H1 (cell line): ENCODE results near the gene LAMP1. TPM values are rescaled to one million over a fixed set of nuclear protein-coding genes. Genes with fewer than 3 reads are reported as not detected.

ENCODE experiments used
- CTCF ChIA-PET: fragments of 300-600 bp; sonication (Branson Sonifier 250); formaldehyde crosslinking; loops from one replicate; lab custom pipeline; 2021; ENCODE audit not compliant: partially characterized antibody; lab: Charles Lee
- POLR2A ChIA-PET: fragments of 300-600 bp; sonication (Branson Sonifier 250); formaldehyde crosslinking; loops from one replicate; lab custom pipeline; 2021; ENCODE audit warnings: inconsistent platforms; ENCODE audit not compliant: partially characterized antibody; lab: Charles Lee
- DNase-seq, 2 experiments: peaks; one replicate each; pipeline versions ENCODE4 v3.0.0 to v3.0.0-alpha.2; 2010 to 2022; ENCODE audit warnings: low spot score in 2 of 2, low read depth in 1 of 2, mixed read lengths in 1 of 2
- FAIRE-seq: peaks from 2 replicates; lab custom pipeline; 2011; peaks lifted over from hg19 to GRCh38; lab: Jason Lieb, UNC
- H2AFZ ChIP-seq: 2 replicates; pipeline ENCODE4 v1.8.1; 2012; ENCODE audit warnings: low read length, inconsistent platforms
- H2AK5ac ChIP-seq: 2 replicates; pipeline ENCODE4 v1.6.1; 2013; ENCODE audit warnings: low read depth, low read length
- H2BK120ac ChIP-seq: replicated peaks from 2 replicates; pipeline ENCODE3; 2013; ENCODE audit warnings: low read depth, low read length, inconsistent platforms
- H2BK12ac ChIP-seq: 2 replicates; pipeline ENCODE4 v1.6.1; 2013; ENCODE audit warnings: low read depth, low read length
- H2BK15ac ChIP-seq: 2 replicates; pipeline ENCODE4 v1.6.1; 2013; ENCODE audit warnings: low read length
- H2BK20ac ChIP-seq: 2 replicates; pipeline ENCODE4 v1.6.1; 2013; ENCODE audit warnings: low read length
- H2BK5ac ChIP-seq: 2 replicates; pipeline ENCODE4 v1.6.1; 2013; ENCODE audit warnings: low read depth, low read length
- H3K14ac ChIP-seq: 2 replicates; pipeline ENCODE4 v1.6.1; 2013; ENCODE audit warnings: inconsistent platforms; ENCODE audit not compliant: insufficient read length
- H3K18ac ChIP-seq: 2 replicates; pipeline ENCODE4 v1.6.1; 2013; ENCODE audit warnings: low read length; ENCODE audit errors: extremely low read depth
- H3K23ac ChIP-seq: 2 replicates; pipeline ENCODE4 v1.6.1; 2013; ENCODE audit warnings: inconsistent platforms; ENCODE audit not compliant: insufficient read length
- H3K23me2 ChIP-seq: 2 replicates; pipeline ENCODE4 v1.6.1; 2013; ENCODE audit warnings: low read depth, low read length
- H3K27ac ChIP-seq: 2 replicates; pipeline ENCODE4 v1.6.1; 2011; ENCODE audit warnings: low read depth, low read length, inconsistent platforms
- H3K27me3 ChIP-seq, 4 experiments: replicated peaks in 1 of 4; 1 replicate in 1 of 4; 2 replicates in 3 of 4; pipeline versions ENCODE4 v1.6.1 to v1.8.1; 2011 to 2013; ENCODE audit warnings: low read length in 3 of 4, mild to moderate bottlenecking in 3 of 4, inconsistent platforms in 2 of 4, mixed read lengths in 2 of 4, moderate library complexity in 1 of 4; ENCODE audit not compliant: control insufficient read depth in 3 of 4, insufficient read depth in 3 of 4; ENCODE audit errors: extremely low read depth in 1 of 4
- H3K36me3 ChIP-seq, 4 experiments: 2 replicates each; pipeline versions ENCODE4 v1.6.1 to v1.8.1; 2011 to 2013; ENCODE audit warnings: mild to moderate bottlenecking in 4 of 4, low read length in 3 of 4, moderate library complexity in 2 of 4, control low read depth in 1 of 4, inconsistent platforms in 1 of 4; ENCODE audit not compliant: insufficient read depth in 4 of 4, control insufficient read depth in 2 of 4
- H3K4ac ChIP-seq: replicated peaks from 2 replicates; pipeline ENCODE3; 2013; ENCODE audit warnings: low read length, low read depth, mixed read lengths, inconsistent platforms; ENCODE audit not compliant: insufficient read length
- H3K4me1 ChIP-seq, 4 experiments: replicated peaks in 1 of 4; 1 replicate in 1 of 4; 2 replicates in 3 of 4; pipeline versions ENCODE4 v1.6.1 to v1.8.1; 2011 to 2013; ENCODE audit warnings: low read length in 3 of 4, inconsistent platforms in 2 of 4, mixed read lengths in 1 of 4; ENCODE audit not compliant: insufficient read depth in 4 of 4, control insufficient read depth in 3 of 4
- H3K4me2 ChIP-seq, 2 experiments: 2 replicates each; pipeline versions ENCODE4 v1.6.1 to v1.8.1; 2011 to 2013; ENCODE audit warnings: low read depth in 2 of 2, low read length in 2 of 2, control low read depth in 1 of 2, inconsistent platforms in 1 of 2, mild to moderate bottlenecking in 1 of 2; ENCODE audit not compliant: insufficient read depth in 1 of 2
- H3K4me3 ChIP-seq, 4 experiments: fragments of 200-600, 300-600 bp in 1 of 4; sonication (generic), shearing (Covaris generic), sonication (Bioruptor Twin) in 1 of 4; 2 replicates each; pipeline versions ENCODE4 v1.5.1 to v1.8.1; 2011 to 2016; ENCODE audit warnings: low read length in 4 of 4, low read depth in 3 of 4, control low read depth in 2 of 4, inconsistent platforms in 2 of 4, mild to moderate bottlenecking in 2 of 4, mixed read lengths in 1 of 4, moderate library complexity in 1 of 4; ENCODE audit not compliant: insufficient read depth in 2 of 4; ENCODE audit errors: extremely low read depth in 1 of 4
- H3K56ac ChIP-seq: replicated peaks from 2 replicates; pipeline ENCODE3; 2013; ENCODE audit warnings: low read depth, mild to moderate bottlenecking, mixed read lengths, low read length, inconsistent platforms; ENCODE audit not compliant: insufficient read length
- H3K79me1 ChIP-seq: 2 replicates; pipeline ENCODE4 v1.6.1; 2013; ENCODE audit warnings: low read depth, low read length, control low read depth
- H3K79me2 ChIP-seq, 2 experiments: 2 replicates each; pipeline versions ENCODE4 v1.6.1 to v1.8.1; 2012 to 2013; ENCODE audit warnings: low read length in 2 of 2, mild to moderate bottlenecking in 2 of 2, inconsistent platforms in 1 of 2; ENCODE audit not compliant: insufficient read depth in 2 of 2, control insufficient read depth in 1 of 2
- H3K9ac ChIP-seq, 4 experiments: replicated peaks in 1 of 4; 1 replicate in 1 of 4; 2 replicates in 3 of 4; pipeline versions ENCODE4 v1.6.1 to v1.8.1; 2011 to 2013; ENCODE audit warnings: low read depth in 3 of 4, low read length in 3 of 4, control low read depth in 2 of 4, mild to moderate bottlenecking in 2 of 4, moderate library complexity in 2 of 4, inconsistent platforms in 1 of 4; ENCODE audit errors: extremely low read depth in 1 of 4
- H3K9me3 ChIP-seq, 2 experiments: 2 replicates each; pipeline versions ENCODE4 v1.6.1 to v1.8.1; 2012 to 2013; ENCODE audit warnings: mild to moderate bottlenecking in 2 of 2, moderate library complexity in 2 of 2, control low read depth in 1 of 2, inconsistent platforms in 1 of 2, low read depth in 1 of 2, low read length in 1 of 2, mixed read lengths in 1 of 2; ENCODE audit not compliant: insufficient read depth in 2 of 2
- H4K20me1 ChIP-seq, 2 experiments: replicated peaks in 1 of 2; 2 replicates each; pipeline versions ENCODE3 to v1.8.1; 2011 to 2013; ENCODE audit warnings: inconsistent platforms in 2 of 2, low read length in 2 of 2, mild to moderate bottlenecking in 1 of 2; ENCODE audit not compliant: insufficient read depth in 2 of 2, control insufficient read depth in 1 of 2
- H4K5ac ChIP-seq: 2 replicates; pipeline ENCODE4 v1.6.1; 2013; ENCODE audit warnings: low read length, low read depth, mixed read lengths, inconsistent platforms; ENCODE audit not compliant: insufficient read length
- H4K8ac ChIP-seq: 2 replicates; pipeline ENCODE4 v1.8.0; 2013; ENCODE audit warnings: mild to moderate bottlenecking, moderate library complexity, low read length, inconsistent platforms; ENCODE audit not compliant: insufficient read depth; ENCODE audit errors: extremely low read depth
- H4K91ac ChIP-seq: replicated peaks from 2 replicates; pipeline ENCODE3; 2013; ENCODE audit warnings: low read length, mixed read lengths, inconsistent platforms; ENCODE audit not compliant: insufficient read length
- TEAD4 ChIP-seq: IDR thresholded peaks from 2 replicates; pipeline ENCODE4 v1.6.1; 2012; ENCODE audit warnings: low read depth, low read length, inconsistent platforms, mixed read lengths
- WGBS, 2 experiments: shearing (Covaris generic) in 1 of 2; methylation state at CpG; one replicate each; pipeline versions ENCODE4 v1.1.6 to v1.1.7; 2013 to 2015; ENCODE audit warnings: low lambda C conversion rate in 2 of 2, mixed read lengths in 2 of 2, inconsistent platforms in 1 of 2, low coverage in 1 of 2, missing lambda C conversion rate in 1 of 2; ENCODE audit not compliant: insufficient replicate concordance in 2 of 2, insufficient coverage in 1 of 2, insufficient read length in 1 of 2; ENCODE audit errors: extremely low coverage in 1 of 2, missing lambda C conversion rate in 1 of 2; 5-methylcytosine and 5-hydroxymethylcytosine counted together
- polyA plus RNA-seq, 7 experiments: library from polyadenylated mRNA; depleted of rRNA in 3 of 7; stranded (reverse) in 5 of 7; unstranded in 2 of 7; fragments of >200 nt in 5 of 7; fragments of 200-250 nt in 2 of 7; gene quantifications; 1 replicate in 5 of 7; 2 replicates in 1 of 7; 4 replicates in 1 of 7; pipeline versions ENCODE4 v1.2.1 to v1.2.3, GENCODE V29; 2011 to 2013; ENCODE audit warnings: missing spikeins in 2 of 7, mixed read lengths in 2 of 7
- total RNA-seq: library from RNA; stranded (reverse); fragmentation: NEBNext Ultra II Directional; extraction: Animal tissue kit (Norgen Biotek cat#: 25700); gene quantifications from 2 replicates; pipeline ENCODE4 v1.2.1, GENCODE V29; 2021

The LAMP1 gene
- total and polyA plus RNA-seq, 2 of the 8 experiments (the other 6 are each of a cell fraction or from before 2014, with no cell fraction given), result 97.6 to 140 TPM

DNA sequence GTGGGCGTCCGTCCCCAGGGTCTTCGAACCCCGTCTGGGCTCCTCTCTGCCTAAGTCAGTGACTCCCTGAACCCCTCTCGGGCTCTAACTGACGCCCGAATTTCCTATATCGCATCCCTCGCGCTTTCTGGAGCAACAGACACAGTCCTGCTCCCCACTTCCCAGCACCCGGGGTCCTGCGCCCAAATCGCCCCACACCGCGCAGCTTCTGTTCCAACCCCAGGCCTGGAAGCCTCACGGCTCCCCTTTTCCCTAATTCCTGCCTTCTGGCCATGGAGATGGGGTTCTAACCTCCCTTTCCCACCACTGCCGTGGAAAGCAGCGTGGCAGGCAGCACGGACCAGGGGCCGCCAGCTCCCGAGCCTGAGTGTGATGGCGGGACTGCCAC, 68.5 kb downstream of the LAMP1 start:
- no peak overlapping the region for H2AFZ ChIP-seq
- no peak for TF ChIP-seq TEAD4

More for the DNA sequence above, 68.5 kb downstream of the LAMP1 start:
- H4K91ac ChIP-seq, result peak overlapping the region; percentile 69
- H2BK12ac ChIP-seq, result peak overlapping the region; percentile 90
- ChIA-PET CTCF (interaction anchor here (1.1 to 2.6 kb wide), 7 partner anchors 13 to 218 kb away, joined by 3 to 15 read pairs (median 5); no protein-coding TSS in a partner anchor), POLR2A (interaction anchor here (0.6 to 7.3 kb wide), 9 partner anchors 8 to 156 kb away, joined by 3 to 78 read pairs (median 7); partner anchors contain the start of gene CUL4A)
- H3K4me1 ChIP-seq, result peaks cover 2 to 25% (median 7%) of the 10 kb centered on the region in 4 experiments
- no peak overlapping the region for H4K8ac ChIP-seq
- no peak overlapping the region for H3K56ac ChIP-seq
- peaks cover 3 to 24% of the 10 kb centered on the region in 2 experiments for H3K79me2 ChIP-seq
- peaks cover 0 to 4% of the 10 kb centered on the region in 2 experiments for H4K20me1 ChIP-seq
- H3K23ac ChIP-seq, result no peak overlapping the region
- no peak overlapping the region; the same call in 1 of the 2 replicates for H3K18ac ChIP-seq
- H3K27ac ChIP-seq, result no peak overlapping the region
- H3K9ac ChIP-seq, result no peak overlapping the region
- peaks cover 0 to under 1% (median 0%) of the 10 kb centered on the region in 4 experiments; a peak in 4 of 8 replicates for H3K36me3 ChIP-seq
- 91% methylated on average over 22 of the region's 22 CpGs; no CpG with 5 or more reads in 1 of the 2 experiments for WGBS, 2 experiments
- H3K23me2 ChIP-seq, result peaks cover 10% of the 10 kb centered on the region; the same call in 1 of the 2 replicates
- H2BK120ac ChIP-seq, result peak overlapping the region; percentile 51
- no peak overlapping the region for H4K5ac ChIP-seq
- DNase-seq, result peak in 1 of 2 experiments; percentile 52
- H3K79me1 ChIP-seq, result peaks cover 3% of the 10 kb centered on the region
- H2BK15ac ChIP-seq, result 0 out of 2 replicates have a peak overlapping the region, but pooled peaks have one; percentile 61
- no peaks in the 10 kb centered on the region; a peak in 1 of 4 replicates for H3K9me3 ChIP-seq
- H3K4me3 ChIP-seq, result no peak overlapping the region
- FAIRE-seq, result no peak
- H3K14ac ChIP-seq, result no peak overlapping the region
- 0 out of 2 replicates have a peak overlapping the region, but pooled peaks have one; percentile 48 for H2BK20ac ChIP-seq
- peak overlapping the region; percentile 66; the same call in 1 of the 2 replicates for H2BK5ac ChIP-seq
- no peak overlapping the region for H3K4me2 ChIP-seq
- H3K4ac ChIP-seq, result no peak overlapping the region
- no peak overlapping the region for H2AK5ac ChIP-seq
- 0 out of 7 replicates have a peak, but pooled peaks cover 0 to 4% (median 0%) of the 10 kb centered on the region in 4 experiments for H3K27me3 ChIP-seq
